22Rv1 (cell line): Measurements from ENCODE around the gene LDLRAD4.

Source experiments
- ZFX ChIP-seq: fragments of 450-650 bp; IDR thresholded peaks from 2 replicates; pipeline ENCODE4 v1.6.1; 2017; ENCODE audit warnings: antibody characterized with exemption, borderline replicate concordance
- TF ChIP-seq, protein P1 (sequence below): fragments of 450-650 bp; IDR thresholded peaks from 2 replicates; pipeline ENCODE4 v1.5.1; 2017; ENCODE audit warnings: mild to moderate bottlenecking

DNA sequence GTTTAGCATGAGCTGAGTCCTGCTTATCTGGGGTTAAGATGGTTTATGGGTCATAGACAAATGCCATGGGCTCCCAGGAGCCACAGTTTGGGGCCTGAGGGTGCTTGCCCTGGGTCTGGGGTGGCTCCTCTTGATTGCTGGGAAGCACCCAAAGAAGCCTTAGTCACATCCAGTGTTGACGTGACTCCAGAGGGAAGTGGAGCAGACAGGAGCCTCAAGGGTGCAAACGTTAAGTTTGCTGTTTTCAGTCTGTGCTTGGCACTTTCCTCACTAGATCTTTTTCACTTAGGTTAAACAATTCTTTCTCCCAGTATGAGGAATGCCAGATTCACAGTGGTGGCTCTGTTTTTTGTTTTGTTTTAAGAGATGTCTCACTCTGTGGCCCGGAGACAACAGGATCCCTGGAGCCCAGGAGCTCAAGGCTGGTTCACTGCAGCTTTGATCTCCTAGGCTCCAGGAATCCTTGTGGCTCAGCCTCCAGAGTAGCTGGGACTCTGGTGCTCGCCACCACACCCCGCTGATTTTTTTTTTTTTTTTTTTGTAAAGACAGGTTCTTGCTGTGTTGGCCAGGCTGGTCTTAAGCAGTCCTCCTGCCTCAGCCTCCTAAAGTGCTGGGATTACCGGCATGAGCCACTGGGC, 256.5 kb downstream of the LDLRAD4 start:
- TF ChIP-seq, protein P1, sequence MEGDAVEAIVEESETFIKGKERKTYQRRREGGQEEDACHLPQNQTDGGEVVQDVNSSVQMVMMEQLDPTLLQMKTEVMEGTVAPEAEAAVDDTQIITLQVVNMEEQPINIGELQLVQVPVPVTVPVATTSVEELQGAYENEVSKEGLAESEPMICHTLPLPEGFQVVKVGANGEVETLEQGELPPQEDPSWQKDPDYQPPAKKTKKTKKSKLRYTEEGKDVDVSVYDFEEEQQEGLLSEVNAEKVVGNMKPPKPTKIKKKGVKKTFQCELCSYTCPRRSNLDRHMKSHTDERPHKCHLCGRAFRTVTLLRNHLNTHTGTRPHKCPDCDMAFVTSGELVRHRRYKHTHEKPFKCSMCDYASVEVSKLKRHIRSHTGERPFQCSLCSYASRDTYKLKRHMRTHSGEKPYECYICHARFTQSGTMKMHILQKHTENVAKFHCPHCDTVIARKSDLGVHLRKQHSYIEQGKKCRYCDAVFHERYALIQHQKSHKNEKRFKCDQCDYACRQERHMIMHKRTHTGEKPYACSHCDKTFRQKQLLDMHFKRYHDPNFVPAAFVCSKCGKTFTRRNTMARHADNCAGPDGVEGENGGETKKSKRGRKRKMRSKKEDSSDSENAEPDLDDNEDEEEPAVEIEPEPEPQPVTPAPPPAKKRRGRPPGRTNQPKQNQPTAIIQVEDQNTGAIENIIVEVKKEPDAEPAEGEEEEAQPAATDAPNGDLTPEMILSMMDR, result no peak
- no peak for TF ChIP-seq ZFX
